ENCODE data around the gene UTP15.

GRCh38 chr5:73534971-73535370 is 30.6 kb upstream of the UTP15 start:
- TF ChIP-seq, protein P1, sequence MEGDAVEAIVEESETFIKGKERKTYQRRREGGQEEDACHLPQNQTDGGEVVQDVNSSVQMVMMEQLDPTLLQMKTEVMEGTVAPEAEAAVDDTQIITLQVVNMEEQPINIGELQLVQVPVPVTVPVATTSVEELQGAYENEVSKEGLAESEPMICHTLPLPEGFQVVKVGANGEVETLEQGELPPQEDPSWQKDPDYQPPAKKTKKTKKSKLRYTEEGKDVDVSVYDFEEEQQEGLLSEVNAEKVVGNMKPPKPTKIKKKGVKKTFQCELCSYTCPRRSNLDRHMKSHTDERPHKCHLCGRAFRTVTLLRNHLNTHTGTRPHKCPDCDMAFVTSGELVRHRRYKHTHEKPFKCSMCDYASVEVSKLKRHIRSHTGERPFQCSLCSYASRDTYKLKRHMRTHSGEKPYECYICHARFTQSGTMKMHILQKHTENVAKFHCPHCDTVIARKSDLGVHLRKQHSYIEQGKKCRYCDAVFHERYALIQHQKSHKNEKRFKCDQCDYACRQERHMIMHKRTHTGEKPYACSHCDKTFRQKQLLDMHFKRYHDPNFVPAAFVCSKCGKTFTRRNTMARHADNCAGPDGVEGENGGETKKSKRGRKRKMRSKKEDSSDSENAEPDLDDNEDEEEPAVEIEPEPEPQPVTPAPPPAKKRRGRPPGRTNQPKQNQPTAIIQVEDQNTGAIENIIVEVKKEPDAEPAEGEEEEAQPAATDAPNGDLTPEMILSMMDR (IDR thresholded peaks at IDR 0.05), result no peak
- no peak for TF ChIP-seq POLR2A (IDR thresholded peaks at IDR 0.05)
